Neutrophil (primary cell): ENCODE data around the gene CTU1.

ENCODE experiments used
- H3K27ac ChIP-seq: fragments of 200-600 bp; sonication (generic); 2 replicates; pipeline ENCODE4 v1.5.1; 2016; ENCODE audit warnings: mild to moderate bottlenecking, moderate library complexity
- H3K27me3 ChIP-seq: fragments of 200-600 bp; sonication (generic); 2 replicates; pipeline ENCODE4 v1.6.0; 2016; ENCODE audit warnings: mild to moderate bottlenecking
- H3K36me3 ChIP-seq: fragments of 200-600 bp; sonication (generic); 2 replicates; pipeline ENCODE4 v1.5.1; 2017
- H3K4me1 ChIP-seq, 2 experiments: fragments of 200-600 bp in 1 of 2; sonication (generic) in 1 of 2; 1 replicate in 1 of 2; 2 replicates in 1 of 2; pipeline versions ENCODE4 v1.5.1 to v1.6.1; 2013 to 2016; ENCODE audit warnings: low read depth in 1 of 2, low read length in 1 of 2, mild to moderate bottlenecking in 1 of 2, moderate library complexity in 1 of 2; ENCODE audit not compliant: control insufficient read depth in 1 of 2, insufficient read depth in 1 of 2
- H3K4me3 ChIP-seq, 2 experiments: fragments of 200-600 bp in 1 of 2; sonication (generic) in 1 of 2; 1 replicate in 1 of 2; 2 replicates in 1 of 2; pipeline ENCODE4 v1.5.1; 2013 to 2016; ENCODE audit warnings: low read depth in 1 of 2, low read length in 1 of 2, mild to moderate bottlenecking in 1 of 2, moderate library complexity in 1 of 2
- H3K9me3 ChIP-seq: fragments of 200-600 bp; sonication (generic); 2 replicates; pipeline ENCODE4 v1.5.1; 2016
- TF ChIP-seq, protein P1 (sequence below): fragments of 200-600 bp; sonication (generic); IDR thresholded peaks from 2 replicates; pipeline ENCODE4 v1.5.1; 2016; ENCODE audit warnings: antibody characterized with exemption

Gene CTU1

DNA sequence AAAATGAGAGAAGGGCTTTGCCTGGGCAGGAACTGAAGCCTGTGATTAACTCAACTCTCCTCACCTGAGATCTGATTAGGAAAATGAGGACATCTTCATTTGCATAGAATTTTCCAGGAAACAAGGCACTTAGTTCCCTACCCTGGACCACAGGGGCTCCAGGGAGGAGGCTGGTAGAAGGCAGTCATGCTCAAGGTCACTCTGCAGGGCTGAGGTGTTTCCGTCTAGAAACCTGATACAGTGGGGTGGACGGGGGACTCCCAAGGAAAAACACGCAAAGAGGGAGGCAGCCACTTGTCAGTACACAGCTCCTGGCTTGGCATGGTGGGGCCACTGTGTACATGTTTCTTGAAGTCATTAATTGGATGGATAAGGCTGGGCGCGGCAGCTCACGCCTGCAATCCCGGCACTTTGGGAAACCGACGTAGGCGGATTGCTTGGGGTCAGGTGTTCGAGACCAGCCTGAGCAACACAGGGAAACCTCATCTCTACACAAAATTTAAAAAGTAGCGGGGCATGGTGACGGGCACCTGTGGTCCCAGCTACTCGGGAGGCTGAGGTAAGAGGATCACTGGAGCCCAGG lies 31.5 kb downstream of the CTU1 start:
- Histone ChIP-seq H3K4me1 (no peaks in the 10 kb centered on the region), H3K27ac (no peak overlapping the region), H3K27me3 (peaks cover 21% of the 10 kb centered on the region), H3K36me3 (no peaks in the 10 kb centered on the region), H3K9me3 (no peaks in the 10 kb centered on the region), H3K4me3 (no peak overlapping the region)
- TF ChIP-seq, protein P1, sequence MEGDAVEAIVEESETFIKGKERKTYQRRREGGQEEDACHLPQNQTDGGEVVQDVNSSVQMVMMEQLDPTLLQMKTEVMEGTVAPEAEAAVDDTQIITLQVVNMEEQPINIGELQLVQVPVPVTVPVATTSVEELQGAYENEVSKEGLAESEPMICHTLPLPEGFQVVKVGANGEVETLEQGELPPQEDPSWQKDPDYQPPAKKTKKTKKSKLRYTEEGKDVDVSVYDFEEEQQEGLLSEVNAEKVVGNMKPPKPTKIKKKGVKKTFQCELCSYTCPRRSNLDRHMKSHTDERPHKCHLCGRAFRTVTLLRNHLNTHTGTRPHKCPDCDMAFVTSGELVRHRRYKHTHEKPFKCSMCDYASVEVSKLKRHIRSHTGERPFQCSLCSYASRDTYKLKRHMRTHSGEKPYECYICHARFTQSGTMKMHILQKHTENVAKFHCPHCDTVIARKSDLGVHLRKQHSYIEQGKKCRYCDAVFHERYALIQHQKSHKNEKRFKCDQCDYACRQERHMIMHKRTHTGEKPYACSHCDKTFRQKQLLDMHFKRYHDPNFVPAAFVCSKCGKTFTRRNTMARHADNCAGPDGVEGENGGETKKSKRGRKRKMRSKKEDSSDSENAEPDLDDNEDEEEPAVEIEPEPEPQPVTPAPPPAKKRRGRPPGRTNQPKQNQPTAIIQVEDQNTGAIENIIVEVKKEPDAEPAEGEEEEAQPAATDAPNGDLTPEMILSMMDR = no peak

DNA sequence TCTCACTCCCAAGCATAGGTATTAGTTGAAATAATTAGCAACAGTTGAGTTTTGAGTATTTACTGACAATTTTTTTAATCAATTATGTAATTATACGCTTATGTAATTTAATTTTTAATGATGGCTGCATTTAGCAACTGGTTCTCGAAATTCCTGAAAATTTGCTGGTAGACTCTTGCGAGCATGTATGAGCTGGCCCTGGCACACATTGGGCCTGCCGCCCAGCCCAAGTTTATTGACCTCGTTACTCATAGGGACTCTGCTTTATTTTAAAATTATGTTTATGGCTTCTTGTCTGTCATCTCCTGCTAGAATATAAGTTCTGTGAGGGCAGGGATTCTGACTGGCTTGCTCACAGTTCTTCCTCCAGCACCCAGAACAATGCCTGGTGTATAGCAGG lies 32.2 kb downstream of the CTU1 start:
- H3K9me3 ChIP-seq = no peaks in the 10 kb centered on the region
- H3K36me3 ChIP-seq = no peaks in the 10 kb centered on the region
- H3K27me3 ChIP-seq = peaks cover 25% of the 10 kb centered on the region
- H3K4me3 ChIP-seq = no peak overlapping the region
- no peaks in the 10 kb centered on the region for H3K4me1 ChIP-seq
- TF ChIP-seq, protein P1 = no peak
- no peak overlapping the region for H3K27ac ChIP-seq

DNA sequence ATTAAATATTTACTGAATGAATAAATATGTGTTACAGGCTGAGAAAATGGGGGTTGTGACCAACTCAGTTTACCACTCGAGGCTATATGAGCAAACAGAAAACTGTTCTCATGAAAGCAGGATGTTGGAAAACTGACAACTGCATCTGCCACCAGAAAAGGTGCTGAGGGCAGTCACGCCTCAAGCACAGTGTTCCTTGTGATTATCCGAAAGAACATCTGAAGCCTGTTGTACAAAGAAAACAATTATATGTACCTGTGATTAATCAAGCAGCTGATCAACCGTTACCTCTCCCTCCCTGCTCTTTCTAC lies 37.2 kb downstream of the CTU1 start:
- Histone ChIP-seq H3K27me3 (peaks cover 53% of the 10 kb centered on the region), H3K27ac (no peak overlapping the region), H3K4me1 (no peaks in the 10 kb centered on the region), H3K36me3 (no peaks in the 10 kb centered on the region), H3K9me3 (no peaks in the 10 kb centered on the region), H3K4me3 (no peak overlapping the region)
- TF ChIP-seq, protein P1 = no peak

DNA sequence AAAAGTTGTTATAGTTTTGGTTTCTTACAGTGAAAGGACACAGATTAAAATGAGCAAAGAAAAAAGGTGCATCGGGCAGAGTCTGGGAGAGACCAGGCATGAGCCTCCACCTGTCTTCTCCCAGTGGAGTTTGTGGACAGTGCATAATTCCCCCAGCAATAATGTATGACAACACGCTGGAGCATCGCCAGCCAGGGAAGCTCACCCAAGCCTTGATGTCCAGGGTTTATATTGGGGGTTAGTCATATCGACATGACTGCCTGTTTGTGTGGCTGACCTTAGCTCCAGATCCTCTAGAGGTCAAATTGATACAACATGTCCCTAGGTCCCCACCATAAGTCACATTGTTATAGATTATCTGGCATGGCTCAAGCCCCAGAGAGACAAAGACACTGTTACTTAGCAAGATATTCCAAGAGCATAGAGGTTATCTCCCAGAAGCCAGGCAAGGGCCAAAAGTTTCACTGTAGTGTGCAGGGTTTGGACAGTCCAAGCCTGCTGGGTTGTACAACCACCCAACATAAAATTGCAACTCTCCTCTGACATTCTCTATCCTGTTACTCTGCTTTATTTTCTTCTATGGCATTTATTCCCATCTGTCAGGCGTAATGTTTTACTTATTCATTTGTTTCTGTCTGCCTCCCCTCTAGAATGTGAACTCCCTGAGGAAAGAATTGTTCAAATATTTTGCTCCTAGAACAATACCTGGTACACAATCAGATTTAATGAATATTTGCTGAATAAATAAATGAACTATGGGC lies 37.7 kb downstream of the CTU1 start:
- H3K4me3 ChIP-seq = no peak overlapping the region
- no peaks in the 10 kb centered on the region for H3K9me3 ChIP-seq
- peaks cover 58% of the 10 kb centered on the region for H3K27me3 ChIP-seq
- no peak overlapping the region for H3K27ac ChIP-seq
- H3K4me1 ChIP-seq = no peaks in the 10 kb centered on the region
- no peaks in the 10 kb centered on the region for H3K36me3 ChIP-seq
- TF ChIP-seq, protein P1 = no peak

DNA sequence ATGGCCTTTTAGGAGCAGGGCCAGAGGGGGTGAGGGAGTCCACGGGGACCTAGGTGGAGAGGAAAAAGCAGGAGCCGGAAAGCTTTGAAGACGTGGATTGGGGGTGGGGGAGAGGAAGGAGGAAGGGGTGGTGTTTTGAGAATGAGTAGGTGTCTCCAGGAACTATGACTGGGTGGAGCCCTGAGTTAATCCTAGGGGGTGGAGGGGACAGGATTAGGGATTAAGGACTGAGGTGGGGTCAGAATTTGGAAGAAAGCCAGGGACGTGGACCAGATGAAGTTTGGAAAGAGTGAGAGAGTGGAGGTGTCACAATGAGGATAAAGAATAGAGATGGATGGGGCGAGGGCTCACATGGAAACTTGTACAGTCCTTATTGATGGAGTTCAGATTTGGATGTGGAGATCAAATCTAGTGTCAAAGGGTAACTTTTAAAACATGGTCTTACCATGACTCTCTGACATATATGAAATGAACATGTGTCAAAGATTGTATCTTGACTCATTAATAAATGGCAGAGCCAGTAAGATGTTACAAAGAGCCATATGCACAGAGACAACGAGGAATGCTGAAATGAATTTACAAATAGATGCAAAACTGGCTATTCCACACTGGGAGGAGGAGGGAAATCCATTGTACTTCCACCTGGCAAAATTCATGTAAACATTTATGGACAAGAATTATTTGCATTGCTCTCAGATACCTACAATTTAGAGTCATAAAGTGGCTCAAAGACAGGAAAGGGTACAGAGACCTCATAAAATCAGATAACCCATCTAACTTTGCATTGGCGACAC lies 41.6 kb downstream of the CTU1 start:
- H3K27me3 ChIP-seq = peaks cover 83% of the 10 kb centered on the region
- no peak overlapping the region for H3K27ac ChIP-seq
- no peaks in the 10 kb centered on the region for H3K4me1 ChIP-seq
- TF ChIP-seq, protein P1 = no peak
- H3K4me3 ChIP-seq = no peak overlapping the region
- no peaks in the 10 kb centered on the region for H3K36me3 ChIP-seq
- no peaks in the 10 kb centered on the region for H3K9me3 ChIP-seq
